Naive thymus-derived CD8-positive, alpha-beta T cell (primary cell): Measurements from ENCODE around the gene ASPSCR1. TPM values are rescaled to one million over a fixed set of nuclear protein-coding genes. Genes with fewer than 3 reads are reported as not detected.
"Not testable (repeated sequence)": the region's sequence is repeated elsewhere in the genome, so short reads cannot be mapped to it uniquely, and the experiment has no call there.

Source experiments
- ATAC-seq, 2 donors: fragments of 150-1000 bp; cut with Tn5 transposase in 1 of 2; sonication (Bioruptor Pico), chemical (Tn5 transposase) in 1 of 2; 1 replicate in 1 of 2; 2 replicates in 1 of 2; pipeline ENCODE4 v1.10.0; 2021; ENCODE audit warnings: mild to moderate bottlenecking in 2 of 2, moderate library complexity in 2 of 2
- POLR2A ChIA-PET: fragments of 350-600 bp; sonication (Branson Sonifier 250); formaldehyde crosslinking; loops from one replicate; lab custom pipeline; 2021; ENCODE audit warnings: antibody characterized with exemption; lab: Charles Lee
- DNase-seq, 10 donors: peaks; one replicate each; pipeline versions ENCODE4 v3.0.0 to v3.0.0-alpha.2; 2020 to 2022
- H3K27ac Mint-ChIP-seq, 10 donors: one replicate each; pipeline ENCODE4 v1.8.0; 2020 to 2022; ENCODE audit warnings: mild to moderate bottlenecking in 10 of 10, mixed read lengths in 10 of 10, moderate library complexity in 4 of 10, inconsistent platforms in 1 of 10
- H3K27me3 Mint-ChIP-seq, 5 donors: one replicate each; pipeline ENCODE4 v1.8.0; 2021 to 2022; ENCODE audit warnings: mixed read lengths in 5 of 5
- H3K36me3 Mint-ChIP-seq, 3 donors: one replicate each; pipeline ENCODE4 v1.8.0; 2020 to 2022; ENCODE audit warnings: mixed read lengths in 3 of 3, mild to moderate bottlenecking in 2 of 3, inconsistent platforms in 1 of 3
- H3K4me1 Mint-ChIP-seq, 4 donors: one replicate each; pipeline ENCODE4 v1.8.0; 2021 to 2022; ENCODE audit warnings: mixed read lengths in 4 of 4
- H3K4me3 Mint-ChIP-seq, 10 donors: one replicate each; pipeline ENCODE4 v1.8.0; 2020 to 2022; ENCODE audit warnings: mild to moderate bottlenecking in 10 of 10, mixed read lengths in 10 of 10, moderate library complexity in 6 of 10, inconsistent platforms in 1 of 10
- H3K9me3 Mint-ChIP-seq, 9 donors: one replicate each; pipeline ENCODE4 v1.8.0; 2020 to 2022; ENCODE audit warnings: mixed read lengths in 9 of 9, mild to moderate bottlenecking in 3 of 9, inconsistent platforms in 1 of 9, moderate library complexity in 1 of 9
- polyA plus RNA-seq, 3 donors: library from polyadenylated mRNA; unstranded; fragments of 300-500 nt; fragmentation: Illumina TruSeq; gene quantifications; one replicate each; pipeline ENCODE4 v1.2.3, GENCODE V29; 2021
- total RNA-seq, 8 experiments: library from RNA in 2 of 8; stranded (reverse) in 2 of 8; gene quantifications; one replicate each; pipeline ENCODE4 v1.2.3 and lab custom pipeline; 2021 to 2026

ASPSCR1 gene
- total and polyA plus RNA-seq, 5 experiments from 2014 or later: 28.1 to 47.7 (median 33.4) TPM

GRCh38 chr17:81980707-81981343 is 3.4 kb downstream of the ASPSCR1 start:
- POLR2A ChIA-PET: interaction anchor here (5.4 kb wide), 1 partner anchor 13 kb away, joined by 54 read pairs; no protein-coding TSS in a partner anchor
- DNase-seq (no peak), ATAC-seq (no peak)
- Mint-ChIP-seq H3K4me3 (peak overlapping the region in 9 of 10 donors; percentile 18 to 96 (median 69)), H3K9me3 (no peaks in the 10 kb centered on the region), H3K27me3 (no peaks in the 10 kb centered on the region), H3K27ac (peak overlapping the region in 2 of 10 donors; percentile 29 to 49), H3K4me1 (peaks cover 19 to 57% (median 44%) of the 10 kb centered on the region in 4 donors), H3K36me3 (peaks cover 0 to 14% (median 13%) of the 10 kb centered on the region in 3 donors)

- H3K4me3 Mint-ChIP-seq, POLR2A ChIA-PET, H3K9me3 Mint-ChIP-seq, ATAC-seq, H3K27ac Mint-ChIP-seq, H3K27me3 Mint-ChIP-seq, DNase-seq: not testable (repeated sequence)
- Mint-ChIP-seq H3K36me3 (peaks cover 0 to 20% (median 13%) of the 10 kb centered on the region in 3 donors), H3K4me1 (peaks cover 19 to 50% (median 40%) of the 10 kb centered on the region in 4 donors)
Measured at GRCh38 chr17:81981511-81981910, 4.1 kb downstream of the ASPSCR1 start.

GRCh38 chr17:81983011-81983638 is 5.7 kb downstream of the ASPSCR1 start:
- DNase-seq (no peak), ATAC-seq (no peak)
- peaks cover 18 to 48% (median 37%) of the 10 kb centered on the region in 4 donors for H3K4me1 Mint-ChIP-seq
- peak overlapping the region in 1 of 10 donors; percentile 13 for H3K4me3 Mint-ChIP-seq
- peaks cover 0 to 30% (median 13%) of the 10 kb centered on the region in 3 donors for H3K36me3 Mint-ChIP-seq
- POLR2A ChIA-PET: interaction anchor here (0.7 to 1.2 kb wide), 2 partner anchors 15 to 472 kb away, joined by 3 read pairs; no protein-coding TSS in a partner anchor
- H3K9me3 Mint-ChIP-seq: no peaks in the 10 kb centered on the region
- no peak overlapping the region for H3K27ac Mint-ChIP-seq
- no peaks in the 10 kb centered on the region for H3K27me3 Mint-ChIP-seq

- Mint-ChIP-seq H3K27me3 (no peaks in the 10 kb centered on the region), H3K4me1 (peaks cover 13 to 44% (median 32%) of the 10 kb centered on the region in 4 donors), H3K36me3 (peaks cover 0 to 30% (median 13%) of the 10 kb centered on the region in 3 donors), H3K9me3 (no peaks in the 10 kb centered on the region), H3K4me3 (no peak overlapping the region), H3K27ac (peak overlapping the region in 1 of 10 donors; percentile 43)
- DNase-seq (no peak), ATAC-seq (no peak)
- POLR2A ChIA-PET: interaction anchor here (1.2 kb wide), 1 partner anchor 16 kb away, joined by 3 read pairs; no protein-coding TSS in a partner anchor
Measured at GRCh38 chr17:81983639-81984373, 6.4 kb downstream of the ASPSCR1 start.

- ATAC-seq (no peak), DNase-seq (no peak)
- Mint-ChIP-seq H3K27ac (no peak overlapping the region), H3K27me3 (no peaks in the 10 kb centered on the region), H3K36me3 (peaks cover 0 to 33% (median 11%) of the 10 kb centered on the region in 3 donors), H3K9me3 (no peaks in the 10 kb centered on the region), H3K4me3 (peak overlapping the region in 1 of 10 donors; percentile 57), H3K4me1 (peaks cover 13 to 37% (median 21%) of the 10 kb centered on the region in 4 donors)
- POLR2A ChIA-PET: no interaction called here
Measured at GRCh38 chr17:81984773-81985410, 7.5 kb downstream of the ASPSCR1 start.

GRCh38 chr17:81986606-81987005 is 9.2 kb downstream of the ASPSCR1 start:
- no peaks in the 10 kb centered on the region for H3K27me3 Mint-ChIP-seq
- ATAC-seq (no peak), DNase-seq (no peak)
- POLR2A ChIA-PET: no interaction called here
- H3K27ac Mint-ChIP-seq: peak overlapping the region in 1 of 10 donors; percentile 47
- peaks cover 0 to 33% (median 11%) of the 10 kb centered on the region in 3 donors for H3K36me3 Mint-ChIP-seq
- H3K4me1 Mint-ChIP-seq: peaks cover 2 to 27% (median 16%) of the 10 kb centered on the region in 4 donors
- no peaks in the 10 kb centered on the region for H3K9me3 Mint-ChIP-seq
- no peak overlapping the region for H3K4me3 Mint-ChIP-seq

GRCh38 chr17:81987161-81987770 is 9.8 kb downstream of the ASPSCR1 start:
- ATAC-seq (no peak), DNase-seq (no peak)
- no peaks in the 10 kb centered on the region for H3K27me3 Mint-ChIP-seq
- POLR2A ChIA-PET: no interaction called here
- no peaks in the 10 kb centered on the region for H3K9me3 Mint-ChIP-seq
- peaks cover 0 to 33% (median 10%) of the 10 kb centered on the region in 3 donors for H3K36me3 Mint-ChIP-seq
- peaks cover 2 to 22% (median 16%) of the 10 kb centered on the region in 4 donors for H3K4me1 Mint-ChIP-seq
- H3K4me3 Mint-ChIP-seq: no peak overlapping the region
- peak overlapping the region in 1 of 10 donors; percentile 15 for H3K27ac Mint-ChIP-seq

GRCh38 chr17:81990836-81991683 is 13.6 kb downstream of the ASPSCR1 start:
- POLR2A ChIA-PET: no interaction called here

GRCh38 chr17:81991684-81992305 is 14.4 kb downstream of the ASPSCR1 start:
- Mint-ChIP-seq H3K4me1 (peaks cover 0 to 14% (median 8%) of the 10 kb centered on the region in 4 donors), H3K9me3 (no peaks in the 10 kb centered on the region), H3K27me3 (no peaks in the 10 kb centered on the region), H3K27ac (no peak overlapping the region), H3K4me3 (no peak overlapping the region), H3K36me3 (peaks cover 0 to 18% (median 0%) of the 10 kb centered on the region in 3 donors)
- POLR2A ChIA-PET: no interaction called here
- DNase-seq (no peak), ATAC-seq (no peak)

More at GRCh38 chr17:81990836-81991683, 13.6 kb downstream of the ASPSCR1 start:
- Mint-ChIP-seq H3K4me1 (peaks cover 0 to 19% (median 10%) of the 10 kb centered on the region in 4 donors), H3K27ac (peak overlapping the region in 1 of 10 donors; percentile 10), H3K4me3 (no peak overlapping the region), H3K9me3 (no peaks in the 10 kb centered on the region), H3K27me3 (no peaks in the 10 kb centered on the region), H3K36me3 (peaks cover 0 to 20% (median 0%) of the 10 kb centered on the region in 3 donors)
- no peak for DNase-seq
- ATAC-seq: no peak

GRCh38 chr17:81992306-81993102 is 15.1 kb downstream of the ASPSCR1 start:
- H3K36me3 Mint-ChIP-seq: peaks cover 0 to 18% (median 0%) of the 10 kb centered on the region in 3 donors
- H3K9me3 Mint-ChIP-seq: no peaks in the 10 kb centered on the region
- H3K4me3 Mint-ChIP-seq: no peak overlapping the region
- DNase-seq (no peak), ATAC-seq (no peak)
- peaks cover 0 to 12% (median 7%) of the 10 kb centered on the region in 4 donors for H3K4me1 Mint-ChIP-seq
- no peaks in the 10 kb centered on the region for H3K27me3 Mint-ChIP-seq
- no peak overlapping the region for H3K27ac Mint-ChIP-seq
- POLR2A ChIA-PET: no interaction called here
